Stomach (tissue), 4 donors: ENCODE results near the gene ITPR2.

Experiments
- EP300 ChIP-seq: sonication (generic); formaldehyde crosslinking; IDR thresholded peaks from one replicate; pipeline ENCODE4 v1.6.1; 2017; ENCODE audit warnings: antibody characterized with exemption
- POLR2A ChIP-seq, 4 donors: fragments of 450-650 bp; IDR thresholded peaks; one replicate each; pipeline ENCODE4 v1.6.1; 2016; ENCODE audit warnings: antibody characterized with exemption in 4 of 4, control low read depth in 2 of 4, mild to moderate bottlenecking in 1 of 4, moderate library complexity in 1 of 4
- POLR2AphosphoS5 ChIP-seq, 3 donors: sonication (generic); formaldehyde crosslinking; IDR thresholded peaks; one replicate each; pipeline ENCODE4 v1.6.1; 2016; ENCODE audit warnings: antibody characterized with exemption in 3 of 3
- TF ChIP-seq, protein P1 (sequence below), 7 experiments: fragments of 450-650 bp in 4 of 7; fragments of 200-600 bp in 3 of 7; sonication (generic) in 3 of 7; IDR thresholded peaks; one replicate each; pipeline ENCODE4 v1.5.1; 2016 to 2019; ENCODE audit warnings: antibody characterized with exemption in 7 of 7, control low read depth in 2 of 7, mild to moderate bottlenecking in 1 of 7

DNA sequence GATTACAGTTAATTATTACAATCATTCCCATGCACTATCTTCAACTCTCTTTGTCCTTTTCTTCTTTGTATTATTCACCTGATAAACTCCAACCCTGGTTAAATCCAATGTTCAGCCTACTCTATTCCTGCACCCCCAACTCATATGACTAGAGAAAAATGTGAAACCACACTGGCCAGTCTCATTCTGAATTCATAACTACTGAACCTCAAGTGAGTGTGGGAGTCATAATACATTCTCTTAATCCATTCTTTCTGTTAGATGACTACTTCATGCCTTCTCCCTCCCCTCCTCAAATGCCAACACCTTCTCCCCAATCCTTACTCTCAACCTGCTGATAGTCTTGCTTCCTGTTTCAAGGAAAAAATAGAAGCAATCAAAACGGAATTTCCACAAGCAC lies 22.3 kb upstream of the ITPR2 start:
- TF ChIP-seq EP300 = no peak
- TF ChIP-seq, protein P1, sequence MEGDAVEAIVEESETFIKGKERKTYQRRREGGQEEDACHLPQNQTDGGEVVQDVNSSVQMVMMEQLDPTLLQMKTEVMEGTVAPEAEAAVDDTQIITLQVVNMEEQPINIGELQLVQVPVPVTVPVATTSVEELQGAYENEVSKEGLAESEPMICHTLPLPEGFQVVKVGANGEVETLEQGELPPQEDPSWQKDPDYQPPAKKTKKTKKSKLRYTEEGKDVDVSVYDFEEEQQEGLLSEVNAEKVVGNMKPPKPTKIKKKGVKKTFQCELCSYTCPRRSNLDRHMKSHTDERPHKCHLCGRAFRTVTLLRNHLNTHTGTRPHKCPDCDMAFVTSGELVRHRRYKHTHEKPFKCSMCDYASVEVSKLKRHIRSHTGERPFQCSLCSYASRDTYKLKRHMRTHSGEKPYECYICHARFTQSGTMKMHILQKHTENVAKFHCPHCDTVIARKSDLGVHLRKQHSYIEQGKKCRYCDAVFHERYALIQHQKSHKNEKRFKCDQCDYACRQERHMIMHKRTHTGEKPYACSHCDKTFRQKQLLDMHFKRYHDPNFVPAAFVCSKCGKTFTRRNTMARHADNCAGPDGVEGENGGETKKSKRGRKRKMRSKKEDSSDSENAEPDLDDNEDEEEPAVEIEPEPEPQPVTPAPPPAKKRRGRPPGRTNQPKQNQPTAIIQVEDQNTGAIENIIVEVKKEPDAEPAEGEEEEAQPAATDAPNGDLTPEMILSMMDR (IDR thresholded peaks at IDR 0.05) = no peak
- no peak for TF ChIP-seq POLR2AphosphoS5 (IDR thresholded peaks at IDR 0.05)
- TF ChIP-seq POLR2A (IDR thresholded peaks at IDR 0.05) = no peak
